HG03097 (cell line): Measurements from ENCODE around the gene REXO4.
A peak's percentile ranks its signal among the peaks of the same experiment; 100 is the strongest.
"Not testable (repeated sequence)": the region's sequence is repeated elsewhere in the genome, so short reads cannot be mapped to it uniquely, and the experiment has no call there.

Experiments
- ATAC-seq: cut with Tn5 transposase; IDR thresholded peaks from one replicate; pipeline ENCODE4 v1.9.1; 2021; ENCODE audit not compliant: unreplicated experiment, low FRiP score

REXO4 gene

GRCh38 chr9:133423216-133423615 lies 5.4 kb upstream of the REXO4 start:
- ATAC-seq, result no peak

GRCh38 chr9:133421615-133422542 lies 4.1 kb upstream of the REXO4 start, which contains the start of gene ADAMTS13:
ADAMTS13 (plus strand) TSS chr9:133422367; CDS start chr9:133422444, 77 bp downstream.
- no peak for ATAC-seq

GRCh38 chr9:133420392-133420827 lies 2.6 kb upstream of the REXO4 start:
- ATAC-seq, result no peak

DNA sequence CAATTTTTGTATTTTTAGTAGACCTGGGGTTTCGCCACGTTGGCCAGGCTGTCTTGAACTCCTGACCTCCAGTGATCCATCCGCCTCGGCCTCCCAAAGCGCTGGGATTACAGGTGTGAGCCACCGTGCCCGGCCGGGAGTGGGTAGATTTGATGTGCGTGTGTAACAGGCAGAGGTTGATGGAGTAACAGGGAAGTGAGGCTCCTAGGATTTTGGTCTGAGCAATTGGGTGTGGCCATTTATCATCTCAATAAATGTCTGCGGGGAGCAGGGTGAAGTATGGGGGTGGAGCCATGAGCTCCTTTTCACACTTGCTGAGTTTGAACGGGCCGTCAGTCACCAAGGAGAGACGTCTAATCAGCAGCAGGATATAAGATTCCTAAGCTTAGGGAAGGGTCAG lies 1.2 kb upstream of the REXO4 start:
- ATAC-seq, result no peak

DNA sequence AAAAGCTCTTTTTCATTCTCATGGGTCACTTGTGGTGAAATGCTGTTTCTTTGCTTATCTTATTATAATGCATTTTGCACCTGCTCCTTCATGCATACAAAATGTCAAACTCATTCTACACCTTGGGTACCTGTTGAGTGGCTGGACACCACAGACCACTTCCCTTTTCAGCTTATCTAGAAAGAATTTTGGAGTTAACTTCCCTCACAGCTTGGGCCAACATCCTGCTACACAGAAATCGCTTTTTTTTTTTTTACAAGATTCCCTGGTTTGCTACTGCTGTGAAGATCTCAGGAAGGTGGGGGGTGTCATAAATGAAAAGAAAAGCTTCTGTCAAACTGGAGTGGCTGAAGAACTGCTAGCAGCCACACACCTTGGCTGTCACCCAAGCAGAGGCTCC lies 2.6 kb downstream of the REXO4 start:
- no peak for ATAC-seq

DNA sequence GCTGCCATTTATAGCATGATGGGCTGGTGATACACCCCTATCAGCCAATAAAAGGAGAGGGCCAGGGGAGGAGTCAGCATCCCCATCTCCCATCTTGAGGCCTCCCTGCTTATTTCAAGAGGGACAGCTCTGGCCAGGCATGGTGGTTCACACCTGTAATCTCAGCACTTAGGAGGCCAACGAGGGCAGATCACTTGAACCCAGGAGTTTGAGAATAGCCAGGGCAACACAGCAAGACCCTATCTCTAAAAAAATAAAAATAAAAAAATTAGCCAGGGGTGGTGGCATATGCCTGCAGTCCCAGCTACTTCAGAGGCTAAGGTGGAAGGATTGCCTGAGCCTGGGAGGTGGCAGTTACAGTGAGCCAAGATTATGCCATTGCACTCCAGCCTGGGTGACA lies 9.8 kb downstream of the REXO4 start:
- no peak for ATAC-seq

DNA sequence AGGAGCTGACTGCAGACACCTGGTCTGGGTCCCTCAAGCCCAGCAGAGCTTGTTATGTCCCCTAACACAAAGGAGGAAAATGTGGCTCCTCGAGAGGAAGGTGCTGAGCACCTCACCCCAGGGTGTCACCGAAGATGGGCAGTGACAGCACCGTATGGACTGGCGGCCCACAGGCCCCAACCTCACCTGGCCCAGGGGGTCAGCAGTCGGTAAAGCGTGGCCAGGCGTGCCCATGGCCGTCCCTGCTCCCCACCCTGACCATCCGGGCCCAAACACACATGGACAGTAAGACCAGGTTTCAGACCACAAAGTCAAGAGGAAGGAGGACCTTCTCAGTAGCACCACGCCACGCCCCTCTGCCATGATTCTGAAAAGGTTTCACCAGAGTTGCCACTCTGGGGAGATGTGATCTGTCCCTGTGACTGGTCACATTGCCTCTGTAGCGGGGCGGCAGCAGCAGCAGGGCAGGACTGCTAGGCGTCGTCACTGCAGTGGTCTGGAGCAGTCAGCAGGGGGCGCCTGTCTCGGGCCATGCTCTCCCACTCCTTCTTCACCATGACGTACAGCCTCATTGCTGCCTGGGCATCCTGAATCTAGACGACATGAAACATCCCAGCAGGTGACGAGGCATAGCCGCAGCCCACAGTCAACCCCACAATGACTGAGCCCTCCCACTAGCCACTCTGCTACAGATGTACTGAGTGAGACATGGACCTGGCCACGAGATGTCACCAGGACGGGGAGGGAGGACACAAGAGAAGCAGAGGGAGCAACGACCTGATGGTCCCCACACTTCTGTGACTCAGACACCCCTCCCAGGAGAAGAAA lies 11.1 kb downstream of the REXO4 start:
- peak; percentile 67 for ATAC-seq

GRCh38 chr9:133405508-133406438 lies 12.0 kb downstream of the REXO4 start:
- ATAC-seq, result no peak

DNA sequence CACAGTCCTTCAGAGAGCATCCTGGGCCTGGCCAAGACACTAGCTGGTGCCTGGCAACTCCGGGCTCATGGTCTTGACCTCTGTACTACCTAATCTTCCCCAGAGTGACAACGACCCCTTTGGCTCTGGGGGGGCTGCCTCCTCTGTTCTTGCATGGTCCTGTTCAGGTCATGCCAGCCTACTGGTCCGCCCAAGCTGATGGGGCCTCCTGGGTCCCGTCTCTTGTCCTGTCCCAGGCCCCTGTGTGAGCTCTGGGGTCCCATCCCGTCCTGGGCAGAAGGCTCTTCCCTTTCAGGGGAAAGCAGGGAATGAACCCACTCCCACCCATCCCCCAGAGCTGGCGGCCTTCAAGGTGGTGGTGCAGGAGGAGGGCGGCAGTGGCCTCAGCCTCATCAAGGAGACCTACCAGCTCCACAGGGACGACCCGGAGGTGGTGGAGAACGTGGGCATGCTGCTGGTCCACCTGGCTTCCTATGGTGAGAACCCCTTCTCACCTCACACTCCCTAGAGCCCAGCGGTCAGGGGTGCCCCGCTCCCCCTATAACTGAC lies 13.3 kb downstream of the REXO4 start:
- no peak for ATAC-seq

- ATAC-seq, result no peak
Measured at GRCh38 chr9:133403766-133404453, 13.9 kb downstream of the REXO4 start.

- ATAC-seq, result no peak
Measured at GRCh38 chr9:133402689-133403088, 15.1 kb downstream of the REXO4 start.

DNA sequence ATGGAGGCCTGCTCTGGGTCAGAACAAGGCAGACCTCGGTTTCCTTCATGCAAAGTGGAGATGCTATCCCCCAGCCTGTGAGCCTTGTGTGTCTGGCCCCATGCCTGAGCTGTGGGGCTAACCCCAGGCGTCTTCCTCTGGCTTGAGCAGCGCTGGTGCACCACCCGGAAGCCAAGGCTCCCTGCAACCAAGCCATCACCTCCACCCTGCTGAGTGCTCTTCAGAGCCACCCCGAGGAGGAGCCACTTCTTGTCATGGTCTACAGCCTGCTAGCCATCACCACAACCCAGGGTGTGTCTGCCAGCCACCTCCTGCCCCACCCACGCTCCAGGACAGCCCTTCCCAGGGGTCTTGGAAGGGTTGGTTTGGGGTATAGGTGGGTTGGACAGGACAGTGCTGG lies 16.2 kb downstream of the REXO4 start:
- no peak for ATAC-seq

DNA sequence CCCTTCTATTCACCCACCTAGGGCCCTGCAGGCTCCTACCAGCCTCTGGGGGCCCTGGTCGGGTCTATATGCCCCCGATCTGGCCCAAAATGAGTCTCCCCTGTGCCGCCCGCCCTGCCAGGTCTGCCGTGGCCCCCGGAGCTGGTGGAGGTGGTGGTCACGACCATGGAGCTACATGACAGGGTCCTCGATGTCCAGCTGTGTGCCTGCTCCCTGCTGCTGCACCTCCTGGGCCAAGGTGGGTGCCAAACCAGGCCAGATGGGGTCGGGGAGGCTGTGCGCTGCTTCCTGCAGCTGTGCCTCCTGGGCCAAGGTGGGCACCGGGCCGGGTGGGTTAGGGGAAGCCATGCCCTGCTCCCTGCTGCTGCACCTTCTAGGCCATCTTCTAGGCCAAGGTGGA lies 17.5 kb downstream of the REXO4 start:
- ATAC-seq, result no peak

GRCh38 chr9:133397895-133398294 lies 19.9 kb downstream of the REXO4 start:
- ATAC-seq, result no peak

GRCh38 chr9:133397370-133397769 lies 20.4 kb downstream of the REXO4 start:
- ATAC-seq, result no peak

DNA sequence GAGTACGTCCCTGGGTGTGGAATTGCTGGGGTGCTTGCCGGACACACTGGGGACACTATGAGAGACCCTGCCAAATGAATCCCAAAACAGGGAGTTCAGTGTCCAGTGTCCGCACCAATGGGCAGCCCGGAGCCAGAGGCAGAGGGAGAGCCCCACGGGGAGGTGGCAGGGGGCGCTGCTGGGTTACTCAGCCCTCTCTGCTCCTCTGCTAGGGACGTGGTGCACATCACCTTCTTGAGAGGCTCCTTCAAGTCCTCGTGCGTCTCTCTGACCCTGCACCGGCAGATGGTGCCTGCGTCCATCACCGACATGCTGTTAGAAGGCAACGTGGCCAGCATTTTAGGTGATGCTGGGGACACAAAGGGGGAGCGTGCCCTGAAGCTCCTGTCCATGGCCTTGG lies 20.9 kb downstream of the REXO4 start:
- no peak for ATAC-seq

- ATAC-seq, result no peak
Measured at GRCh38 chr9:133394687-133395271, 23.0 kb downstream of the REXO4 start.

DNA sequence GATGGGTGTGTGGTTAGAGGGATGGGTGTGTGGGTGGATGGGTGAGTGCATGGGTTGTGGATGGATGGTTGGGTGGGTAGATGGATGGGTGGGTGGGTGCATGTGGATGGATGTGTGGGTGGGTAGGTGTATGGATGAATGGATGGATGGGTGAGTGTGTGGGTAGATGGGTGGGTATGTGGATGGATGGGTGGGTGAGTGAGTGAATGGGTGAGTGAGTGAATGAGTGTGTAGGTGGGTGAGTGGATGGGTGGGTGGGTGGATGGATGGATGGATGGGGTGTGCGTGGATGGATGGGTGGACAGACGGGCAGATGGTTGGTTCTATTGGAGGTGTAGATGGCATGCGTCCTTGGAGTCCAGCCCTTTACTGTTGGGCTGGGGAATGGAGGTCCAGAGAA lies 24.4 kb downstream of the REXO4 start:
- no peak for ATAC-seq

DNA sequence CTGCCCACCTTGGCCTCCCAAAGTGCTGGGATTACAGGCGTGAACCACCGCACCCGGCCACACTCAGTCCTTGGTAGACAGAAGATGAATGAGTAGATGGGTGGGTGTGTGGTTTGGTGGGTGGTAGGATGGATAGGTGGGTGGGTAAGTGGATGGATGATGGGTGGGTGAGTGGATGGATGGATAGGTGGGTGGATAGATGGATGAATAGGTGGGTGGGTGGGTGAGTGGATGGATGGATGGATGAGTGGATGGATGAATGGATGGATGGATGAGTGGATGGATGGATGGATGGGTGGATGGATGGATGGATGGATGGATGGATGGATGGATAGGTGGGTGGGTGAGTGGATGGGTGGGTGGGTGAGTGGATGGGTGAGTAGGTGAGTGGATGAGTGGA lies 25.5 kb downstream of the REXO4 start:
- ATAC-seq, result not testable (repeated sequence)
